DND-41 (cell line): Measurements from ENCODE around the gene HGF.

ENCODE experiments used
- CTCF ChIP-seq: IDR thresholded peaks from 2 replicates; pipeline ENCODE4 v1.5.1; 2012; ENCODE audit warnings: borderline replicate concordance, low read length, moderate library complexity, mild to moderate bottlenecking; ENCODE audit not compliant: poor library complexity, severe bottlenecking; ENCODE audit errors: extremely low read depth
- EZH2 ChIP-seq: IDR thresholded peaks from 3 replicates; pipeline ENCODE4 v1.6.1; 2012; ENCODE audit warnings: borderline replicate concordance, low read depth, mild to moderate bottlenecking, moderate library complexity, low read length, inconsistent platforms; ENCODE audit not compliant: severe bottlenecking

- TF ChIP-seq CTCF: no peak
- no peak for TF ChIP-seq EZH2
Observed at GRCh38 chr7:81767926-81768325, 1.9 kb downstream of the HGF start.
